Ishikawa (cell line): ENCODE data around the gene RNASE2.

Experiments used
- CEBPB ChIP-seq: IDR thresholded peaks from 2 replicates; pipeline ENCODE4 v1.6.1; 2012
- CREB1 ChIP-seq: IDR thresholded peaks from 2 replicates; pipeline ENCODE4 v1.6.1; 2012; ENCODE audit warnings: low read depth
- EGR1 ChIP-seq: IDR thresholded peaks from 2 replicates; pipeline ENCODE4 v1.6.1; 2012
- EP300 ChIP-seq: IDR thresholded peaks from 2 replicates; pipeline ENCODE4 v1.6.1; 2012; ENCODE audit warnings: borderline replicate concordance
- FOXM1 ChIP-seq: IDR thresholded peaks from 2 replicates; pipeline ENCODE4 v1.6.1; 2012; ENCODE audit warnings: low read depth, borderline replicate concordance
- MAX ChIP-seq: IDR thresholded peaks from 2 replicates; pipeline ENCODE4 v1.6.1; 2012
- NFIC ChIP-seq: IDR thresholded peaks from 2 replicates; pipeline ENCODE4 v1.6.1; 2012
- RAD21 ChIP-seq: IDR thresholded peaks from 2 replicates; pipeline ENCODE4 v1.6.1; 2012; ENCODE audit warnings: low read depth
- TAF1 ChIP-seq: IDR thresholded peaks from 2 replicates; pipeline ENCODE4 v1.6.1; 2012; ENCODE audit warnings: low read depth, mild to moderate bottlenecking
- TCF12 ChIP-seq: IDR thresholded peaks from 2 replicates; pipeline ENCODE4 v1.6.1; 2012; ENCODE audit warnings: low read depth
- TEAD4 ChIP-seq: IDR thresholded peaks from 2 replicates; pipeline ENCODE4 v1.6.1; 2012
- USF1 ChIP-seq: IDR thresholded peaks from 2 replicates; pipeline ENCODE4 v1.6.1; 2012
- YY1 ChIP-seq: IDR thresholded peaks from 2 replicates; pipeline ENCODE4 v1.6.1; 2012; ENCODE audit warnings: low read depth
- ZBTB7A ChIP-seq: IDR thresholded peaks from 2 replicates; pipeline ENCODE4 v1.6.1; 2012; ENCODE audit warnings: low read depth
- TF ChIP-seq, protein P1 (sequence below): IDR thresholded peaks from 2 replicates; pipeline ENCODE4 v1.6.1; 2012; ENCODE audit warnings: low read depth, mild to moderate bottlenecking

The RNASE2 gene

GRCh38 chr14:20971705-20972021 lies 16.4 kb downstream of the RNASE2 start:
- no peak for TF ChIP-seq EGR1
- TF ChIP-seq TCF12: no peak
- TF ChIP-seq EP300: no peak
- no peak for TF ChIP-seq NFIC
- no peak for TF ChIP-seq CEBPB
- no peak for TF ChIP-seq USF1
- TF ChIP-seq RAD21: no peak
- no peak for TF ChIP-seq FOXM1
- TF ChIP-seq, protein P1, sequence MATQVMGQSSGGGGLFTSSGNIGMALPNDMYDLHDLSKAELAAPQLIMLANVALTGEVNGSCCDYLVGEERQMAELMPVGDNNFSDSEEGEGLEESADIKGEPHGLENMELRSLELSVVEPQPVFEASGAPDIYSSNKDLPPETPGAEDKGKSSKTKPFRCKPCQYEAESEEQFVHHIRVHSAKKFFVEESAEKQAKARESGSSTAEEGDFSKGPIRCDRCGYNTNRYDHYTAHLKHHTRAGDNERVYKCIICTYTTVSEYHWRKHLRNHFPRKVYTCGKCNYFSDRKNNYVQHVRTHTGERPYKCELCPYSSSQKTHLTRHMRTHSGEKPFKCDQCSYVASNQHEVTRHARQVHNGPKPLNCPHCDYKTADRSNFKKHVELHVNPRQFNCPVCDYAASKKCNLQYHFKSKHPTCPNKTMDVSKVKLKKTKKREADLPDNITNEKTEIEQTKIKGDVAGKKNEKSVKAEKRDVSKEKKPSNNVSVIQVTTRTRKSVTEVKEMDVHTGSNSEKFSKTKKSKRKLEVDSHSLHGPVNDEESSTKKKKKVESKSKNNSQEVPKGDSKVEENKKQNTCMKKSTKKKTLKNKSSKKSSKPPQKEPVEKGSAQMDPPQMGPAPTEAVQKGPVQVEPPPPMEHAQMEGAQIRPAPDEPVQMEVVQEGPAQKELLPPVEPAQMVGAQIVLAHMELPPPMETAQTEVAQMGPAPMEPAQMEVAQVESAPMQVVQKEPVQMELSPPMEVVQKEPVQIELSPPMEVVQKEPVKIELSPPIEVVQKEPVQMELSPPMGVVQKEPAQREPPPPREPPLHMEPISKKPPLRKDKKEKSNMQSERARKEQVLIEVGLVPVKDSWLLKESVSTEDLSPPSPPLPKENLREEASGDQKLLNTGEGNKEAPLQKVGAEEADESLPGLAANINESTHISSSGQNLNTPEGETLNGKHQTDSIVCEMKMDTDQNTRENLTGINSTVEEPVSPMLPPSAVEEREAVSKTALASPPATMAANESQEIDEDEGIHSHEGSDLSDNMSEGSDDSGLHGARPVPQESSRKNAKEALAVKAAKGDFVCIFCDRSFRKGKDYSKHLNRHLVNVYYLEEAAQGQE: no peak
- no peak for TF ChIP-seq ZBTB7A
- TF ChIP-seq TEAD4: no peak

- no peak for TF ChIP-seq EGR1
- no peak for TF ChIP-seq TEAD4
- TF ChIP-seq YY1: no peak
- no peak for TF ChIP-seq USF1
- TF ChIP-seq ZBTB7A: no peak
- TF ChIP-seq NFIC: no peak
- no peak for TF ChIP-seq TCF12
- TF ChIP-seq MAX: no peak
- TF ChIP-seq EP300: no peak
- no peak for TF ChIP-seq FOXM1
- TF ChIP-seq TAF1: no peak
- TF ChIP-seq, protein P1: no peak
- TF ChIP-seq CREB1: no peak
Observed at GRCh38 chr14:20973501-20973900, 18.2 kb downstream of the RNASE2 start.

DNA sequence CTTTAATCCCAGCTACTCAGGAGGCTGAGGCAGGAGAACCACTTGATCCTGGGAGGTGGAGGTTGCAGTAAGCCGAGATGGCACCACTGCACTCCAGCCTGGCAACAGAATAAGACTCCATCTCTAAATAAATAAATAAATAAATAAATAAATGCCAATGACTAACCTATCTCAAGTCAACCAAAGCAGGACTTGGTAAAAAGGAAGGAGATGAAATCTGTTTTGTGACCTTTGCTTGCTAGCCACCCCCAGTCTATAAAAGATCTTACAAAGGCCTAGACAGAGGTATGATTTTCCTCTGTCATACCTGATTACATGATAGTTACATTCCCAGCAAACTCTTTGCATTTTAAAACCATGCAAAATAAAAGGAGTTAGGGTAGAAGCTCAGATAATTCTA lies 21.0 kb downstream of the RNASE2 start:
- TF ChIP-seq FOXM1: no peak
- no peak for TF ChIP-seq EGR1
- no peak for TF ChIP-seq YY1
- TF ChIP-seq MAX: no peak
- no peak for TF ChIP-seq ZBTB7A
- TF ChIP-seq USF1: no peak
- TF ChIP-seq EP300: no peak
- TF ChIP-seq, protein P1: no peak
- no peak for TF ChIP-seq RAD21
- no peak for TF ChIP-seq TEAD4
- no peak for TF ChIP-seq TAF1
- TF ChIP-seq CREB1: no peak

- TF ChIP-seq TCF12: no peak
- TF ChIP-seq MAX: no peak
Observed at GRCh38 chr14:20978687-20979086, 23.4 kb downstream of the RNASE2 start.

DNA sequence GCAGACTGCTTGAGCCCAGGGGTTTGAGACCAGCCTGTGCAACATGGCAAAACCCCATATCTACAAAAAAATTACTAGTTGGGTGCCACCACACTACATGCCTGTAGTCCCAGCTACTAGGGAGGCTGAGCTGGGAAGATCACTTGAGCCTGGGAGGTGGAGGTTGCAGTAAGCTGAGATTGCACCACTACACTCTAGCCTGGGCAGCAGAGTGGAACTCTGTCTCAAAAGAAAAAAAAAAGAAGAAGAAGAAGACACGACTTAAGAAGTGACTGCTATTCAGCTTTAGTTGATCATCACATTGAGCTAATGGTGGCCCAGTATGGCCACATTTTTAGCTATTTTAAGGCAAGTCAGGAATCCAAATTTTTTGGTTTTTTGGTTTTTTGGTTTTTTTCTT lies 25.6 kb downstream of the RNASE2 start:
- TF ChIP-seq MAX: no peak
- no peak for TF ChIP-seq FOXM1
- no peak for TF ChIP-seq CEBPB
- TF ChIP-seq TAF1: no peak
- TF ChIP-seq EGR1: no peak
- TF ChIP-seq NFIC: no peak
- no peak for TF ChIP-seq TEAD4
- no peak for TF ChIP-seq USF1
- TF ChIP-seq TCF12: no peak
- TF ChIP-seq, protein P1: no peak
- TF ChIP-seq YY1: no peak
- TF ChIP-seq CREB1: no peak
- TF ChIP-seq EP300: no peak
- TF ChIP-seq RAD21: no peak
- no peak for TF ChIP-seq ZBTB7A
